Motor neuron (in vitro differentiated cells): ENCODE results near the gene FRMD4A. TPM values are rescaled to one million over a fixed set of nuclear protein-coding genes. Genes with fewer than 3 reads are reported as not detected.
A peak's percentile ranks its signal among the peaks of the same experiment; 100 is the strongest.

Source experiments
- ATAC-seq, 8 experiments: fragments of 200-7000 bp; cut with Tn5 transposase; replicated peaks in 6 of 8; 2 replicates each; pipeline ENCODE4 v1.8.0; 2021; ENCODE audit warnings: mild to moderate bottlenecking in 8 of 8, moderate library complexity in 8 of 8
- H3K27ac ChIP-seq, 2 donors: fragments of 250-450 bp; sonication (Bioruptor Pico); 2 replicates each; pipeline ENCODE4 v1.9.0; 2021; ENCODE audit warnings: antibody characterized with exemption in 2 of 2, mild to moderate bottlenecking in 2 of 2, moderate library complexity in 1 of 2
- H3K4me1 ChIP-seq, 2 donors: fragments of 250-450 bp; sonication (Bioruptor Pico); replicated peaks in 1 of 2; 2 replicates each; pipeline ENCODE4 v1.6.1; 2021; ENCODE audit warnings: antibody characterized with exemption in 2 of 2, mild to moderate bottlenecking in 2 of 2, moderate library complexity in 1 of 2
- H3K4me3 ChIP-seq, 5 donors: fragments of 250-450 bp; sonication (Bioruptor Pico); 2 replicates each; pipeline ENCODE4 v1.9.0; 2021; ENCODE audit warnings: antibody characterized with exemption in 5 of 5, mild to moderate bottlenecking in 5 of 5, moderate library complexity in 4 of 5
- WGBS, 10 experiments: fragments of 450-650 bp; shearing (Covaris generic); methylation state at CpG; one replicate each; pipeline ENCODE4 v1.0.0; 2022; 5-methylcytosine and 5-hydroxymethylcytosine counted together
- in situ Hi-C, 9 experiments: fragments of 400-800 bp; cut with MboI; loops; one replicate each; pipeline ENCODE4 v1.15.0; 2021; ENCODE audit warnings: low sequenced_read_pairs in 9 of 9, low pct_unique_long_range_greater_than_20kb in 2 of 9; ENCODE audit not compliant: unreplicated experiment in 9 of 9
- total RNA-seq, 8 experiments: library from RNA; unstranded; fragments of 300-600 nt; gene quantifications; 2 replicates each; pipeline versions ENCODE4 v1.2.3 to v1.2.4, GENCODE V29; 2022

Gene FRMD4A
- total RNA-seq, 8 experiments from 2014 or later: 18.6 to 87.3 (median 44.5) TPM

GRCh38 chr10:13743963-13744362 is 586.8 kb downstream of the FRMD4A start:
- no peak overlapping the region for H3K27ac ChIP-seq
- in situ Hi-C loops: no loop called here
- WGBS, 10 experiments: 57 to 100% (median 90%) methylated on average over 2 to 6 of the region's 7 CpGs; no CpG with 5 or more reads in 3 of the 10 experiments
- H3K4me3 ChIP-seq: no peak overlapping the region
- no peak for ATAC-seq
- no peaks in the 10 kb centered on the region for H3K4me1 ChIP-seq

- Histone ChIP-seq H3K4me3 (no peak overlapping the region), H3K4me1 (no peaks in the 10 kb centered on the region), H3K27ac (no peak overlapping the region)
- in situ Hi-C loops: no loop called here
- WGBS, 10 experiments: 71 to 100% (median 84%) methylated on average over 2 to 15 of the region's 15 CpGs; no CpG with 5 or more reads in 1 of the 10 experiments
- ATAC-seq: no peak
These were observed 587.5 kb downstream of the FRMD4A start for GRCh38 chr10:13743101-13743693.

- Histone ChIP-seq H3K27ac (no peak overlapping the region), H3K4me3 (no peak overlapping the region), H3K4me1 (no peaks in the 10 kb centered on the region)
- in situ Hi-C loops: no loop called here
- no peak for ATAC-seq
- 90 to 100% (median 96%) methylated on average over 1 to 5 of the region's 5 CpGs; no CpG with 5 or more reads in 5 of the 10 experiments for WGBS, 10 experiments
These were observed 589.3 kb downstream of the FRMD4A start for GRCh38 chr10:13741438-13741837.

- 48 to 100% (median 65%) methylated on average over 1 to 3 of the region's 4 CpGs; no CpG with 5 or more reads in 2 of the 10 experiments for WGBS, 10 experiments
- no peak overlapping the region for H3K4me3 ChIP-seq
- ATAC-seq: no peak
- no peaks in the 10 kb centered on the region for H3K4me1 ChIP-seq
- H3K27ac ChIP-seq: no peak overlapping the region
- in situ Hi-C loops: no loop called here
These were observed 590.3 kb downstream of the FRMD4A start for GRCh38 chr10:13740461-13740860.

DNA sequence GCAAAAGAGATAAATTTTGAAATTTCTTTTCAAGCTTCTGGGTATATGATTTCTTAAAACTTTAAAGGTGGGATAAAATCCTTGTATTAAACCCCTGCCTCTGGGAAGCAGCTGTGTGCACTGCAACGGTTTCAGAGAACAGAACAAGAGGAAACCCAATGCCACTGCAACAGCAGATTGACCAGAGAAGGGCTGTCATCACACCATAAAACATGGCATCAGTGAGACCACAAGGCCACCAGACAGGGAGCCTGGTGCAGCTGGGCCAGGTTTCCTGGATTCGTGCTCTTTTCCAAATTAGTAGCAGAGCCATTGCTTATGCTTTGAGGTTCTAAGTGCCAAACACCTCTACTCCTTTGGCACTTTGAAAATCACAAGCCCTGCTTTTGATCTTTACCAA is 591.5 kb downstream of the FRMD4A start:
- peak in 1 of 8 experiments; percentile 47 for ATAC-seq
- WGBS, 10 experiments: 38 to 100% (median 50%) methylated on average over 1 to 2 of the region's 2 CpGs; no CpG with 5 or more reads in 4 of the 10 experiments
- H3K4me1 ChIP-seq: no peaks in the 10 kb centered on the region
- H3K4me3 ChIP-seq: no peak overlapping the region
- in situ Hi-C loops: no loop called here
- H3K27ac ChIP-seq: no peak overlapping the region

GRCh38 chr10:13736506-13736905 is 594.2 kb downstream of the FRMD4A start:
- H3K4me1 ChIP-seq: peaks cover 0 to 14% of the 10 kb centered on the region in 2 donors
- in situ Hi-C loops: no loop called here
- no peak for ATAC-seq
- H3K27ac ChIP-seq: no peak overlapping the region
- no peak overlapping the region for H3K4me3 ChIP-seq
- WGBS, 10 experiments: 46 to 100% (median 93%) methylated on average over 1 to 3 of the region's 3 CpGs; no CpG with 5 or more reads in 1 of the 10 experiments

GRCh38 chr10:13734151-13734550 is 596.6 kb downstream of the FRMD4A start:
- H3K4me1 ChIP-seq: peaks cover 10 to 36% of the 10 kb centered on the region in 2 donors
- 100% methylated on average over 1 to 2 of the region's 8 CpGs; no CpG with 5 or more reads in 7 of the 10 experiments for WGBS, 10 experiments
- no peak overlapping the region for H3K4me3 ChIP-seq
- in situ Hi-C loops: no loop called here
- H3K27ac ChIP-seq: no peak overlapping the region
- ATAC-seq: no peak

GRCh38 chr10:13733071-13733470 is 597.7 kb downstream of the FRMD4A start:
- no peak overlapping the region for H3K27ac ChIP-seq
- ATAC-seq: no peak
- no peak overlapping the region for H3K4me3 ChIP-seq
- peaks cover 10 to 36% of the 10 kb centered on the region in 2 donors for H3K4me1 ChIP-seq
- in situ Hi-C loops: no loop called here
- WGBS, 10 experiments: 61 to 100% (median 91%) methylated on average over 1 to 5 of the region's 7 CpGs; no CpG with 5 or more reads in 3 of the 10 experiments

GRCh38 chr10:13732465-13732881 is 598.3 kb downstream of the FRMD4A start:
- in situ Hi-C loops: no loop called here
- peak overlapping the region in 1 of 2 donors; percentile 62 for H3K27ac ChIP-seq
- WGBS, 10 experiments: 40 to 87% (median 54%) methylated on average over 1 to 3 of the region's 6 CpGs; no CpG with 5 or more reads in 6 of the 10 experiments
- H3K4me1 ChIP-seq: peaks cover 10 to 36% of the 10 kb centered on the region in 2 donors
- peak in 4 of 8 experiments; percentile 10 to 61 (median 14) for ATAC-seq
- no peak overlapping the region for H3K4me3 ChIP-seq

- peaks cover 10 to 36% of the 10 kb centered on the region in 2 donors for H3K4me1 ChIP-seq
- H3K4me3 ChIP-seq: no peak overlapping the region
- H3K27ac ChIP-seq: no peak overlapping the region
- WGBS, 10 experiments: 80 to 100% (median 93%) methylated on average over 1 to 3 of the region's 8 CpGs; no CpG with 5 or more reads in 5 of the 10 experiments
- in situ Hi-C loops: no loop called here
- no peak for ATAC-seq
These were observed 598.9 kb downstream of the FRMD4A start for GRCh38 chr10:13731799-13732198.

DNA sequence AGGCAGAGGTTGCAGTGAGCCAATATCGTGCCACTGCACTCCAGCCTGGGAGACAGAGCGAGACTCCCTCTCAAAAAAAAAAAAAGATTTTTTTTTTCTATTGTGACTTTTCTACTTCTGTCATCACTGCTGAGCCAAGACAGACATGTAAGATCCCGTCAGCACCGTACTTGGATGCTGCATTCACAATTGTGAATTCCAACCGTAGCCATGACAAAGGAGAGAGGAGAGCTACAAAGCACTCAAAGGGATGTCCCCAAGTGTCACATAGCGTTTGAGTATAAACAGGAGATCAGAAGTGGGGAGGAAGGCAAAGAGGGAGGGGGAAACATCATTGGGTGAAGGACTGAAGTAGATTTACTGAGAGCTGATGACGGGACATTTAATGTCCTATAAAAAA is 599.8 kb downstream of the FRMD4A start:
- ATAC-seq: peak in 4 of 8 experiments; percentile 42 to 94 (median 84)

GRCh38 chr10:13730306-13730652 is 600.4 kb downstream of the FRMD4A start:
- in situ Hi-C loops: no loop called here
- no peak for ATAC-seq
- 0 to 84% (median 66%) methylated on average over 1 to 9 of the region's 10 CpGs; no CpG with 5 or more reads in 3 of the 10 experiments for WGBS, 10 experiments
- H3K4me1 ChIP-seq: peaks cover 10 to 39% of the 10 kb centered on the region in 2 donors
- H3K27ac ChIP-seq: no peak overlapping the region
- H3K4me3 ChIP-seq: no peak overlapping the region

More for the DNA sequence above, 599.8 kb downstream of the FRMD4A start:
- WGBS, 10 experiments: 49 to 93% (median 59%) methylated on average over 1 to 6 of the region's 7 CpGs; no CpG with 5 or more reads in 4 of the 10 experiments
- Histone ChIP-seq H3K4me1 (peaks cover 10 to 36% of the 10 kb centered on the region in 2 donors), H3K27ac (no peak overlapping the region), H3K4me3 (no peak overlapping the region)
- in situ Hi-C loops: no loop called here

GRCh38 chr10:13729586-13730305 is 601.0 kb downstream of the FRMD4A start:
- in situ Hi-C loops: no loop called here
- ATAC-seq: no peak
- Histone ChIP-seq H3K27ac (no peak overlapping the region), H3K4me1 (peaks cover 10 to 44% of the 10 kb centered on the region in 2 donors), H3K4me3 (no peak overlapping the region)
- WGBS, 10 experiments: 44 to 100% (median 76%) methylated on average over 2 to 10 of the region's 11 CpGs; no CpG with 5 or more reads in 1 of the 10 experiments
